ENCODE data around the gene SLC28A1.

SLC28A1 gene

GRCh38 chr15:84987949-84988624 lies 103.6 kb downstream of the SLC28A1 start:
- DNase-seq (ENCODE audit: low spot score) = no peak
- TF ChIP-seq CTCF (IDR thresholded peaks at IDR 0.05; ENCODE audit: extremely low read depth, missing control alignments) = no peak

DNA sequence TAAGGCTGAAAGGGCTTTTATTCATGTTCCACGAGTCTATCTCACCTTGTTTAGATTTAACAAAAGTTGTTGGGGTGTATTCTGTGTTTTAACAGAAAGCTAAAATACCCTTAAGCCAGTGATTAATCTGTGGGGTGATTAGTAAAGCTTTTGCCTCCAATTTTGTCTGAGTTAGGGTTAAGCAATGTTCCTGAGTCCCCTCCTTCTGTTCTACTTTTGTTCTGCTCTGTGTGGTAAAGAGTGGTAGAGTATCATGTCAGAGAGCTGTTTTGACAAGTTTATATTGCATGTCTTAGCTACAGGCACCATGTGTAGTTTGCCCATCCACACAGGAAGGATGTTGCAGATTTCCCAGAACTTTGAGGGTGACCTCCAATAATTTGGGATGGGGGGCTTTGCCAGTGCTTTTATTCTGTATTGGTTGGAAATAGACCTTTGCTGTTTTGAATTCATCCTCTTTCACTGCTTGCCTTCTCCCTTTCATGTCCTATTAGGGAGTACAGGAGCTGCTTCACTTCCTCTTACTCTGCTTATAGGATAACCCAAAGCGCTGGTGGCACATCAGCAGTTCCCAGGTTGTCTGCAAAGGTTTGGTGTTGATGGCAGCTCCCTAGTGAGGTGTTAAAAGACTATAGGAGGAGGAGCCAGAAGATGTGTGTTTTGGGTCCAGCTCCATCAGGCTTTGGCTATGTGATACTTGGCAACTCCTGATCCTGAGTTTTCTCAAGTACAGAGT lies 104.6 kb downstream of the SLC28A1 start:
- no peak for TF ChIP-seq CTCF (IDR thresholded peaks at IDR 0.05; ENCODE audit: extremely low read depth, missing control alignments)
- DNase-seq (ENCODE audit: low spot score) = no peak

DNA sequence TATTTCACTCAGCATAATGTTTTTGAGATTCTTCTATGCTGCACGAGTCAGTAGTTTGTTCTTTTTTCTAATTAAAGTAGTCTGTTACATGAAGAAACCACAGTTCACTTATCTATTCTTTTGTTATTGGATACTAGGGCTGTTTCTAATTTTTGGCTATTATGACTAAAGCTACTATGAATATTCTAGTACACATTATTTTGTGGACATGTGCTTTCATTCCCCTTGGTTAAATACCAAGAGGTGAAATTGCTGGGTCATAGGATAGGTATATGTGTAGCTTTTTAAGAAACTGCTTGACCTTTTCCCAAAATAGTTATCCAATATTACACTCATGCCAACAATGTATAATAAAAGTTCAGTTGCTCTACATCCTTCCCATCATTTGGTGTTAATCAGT lies 106.0 kb downstream of the SLC28A1 start:
- no peak for DNase-seq (ENCODE audit: low spot score)
- TF ChIP-seq CTCF (IDR thresholded peaks at IDR 0.05; ENCODE audit: extremely low read depth, missing control alignments) = no peak

DNA sequence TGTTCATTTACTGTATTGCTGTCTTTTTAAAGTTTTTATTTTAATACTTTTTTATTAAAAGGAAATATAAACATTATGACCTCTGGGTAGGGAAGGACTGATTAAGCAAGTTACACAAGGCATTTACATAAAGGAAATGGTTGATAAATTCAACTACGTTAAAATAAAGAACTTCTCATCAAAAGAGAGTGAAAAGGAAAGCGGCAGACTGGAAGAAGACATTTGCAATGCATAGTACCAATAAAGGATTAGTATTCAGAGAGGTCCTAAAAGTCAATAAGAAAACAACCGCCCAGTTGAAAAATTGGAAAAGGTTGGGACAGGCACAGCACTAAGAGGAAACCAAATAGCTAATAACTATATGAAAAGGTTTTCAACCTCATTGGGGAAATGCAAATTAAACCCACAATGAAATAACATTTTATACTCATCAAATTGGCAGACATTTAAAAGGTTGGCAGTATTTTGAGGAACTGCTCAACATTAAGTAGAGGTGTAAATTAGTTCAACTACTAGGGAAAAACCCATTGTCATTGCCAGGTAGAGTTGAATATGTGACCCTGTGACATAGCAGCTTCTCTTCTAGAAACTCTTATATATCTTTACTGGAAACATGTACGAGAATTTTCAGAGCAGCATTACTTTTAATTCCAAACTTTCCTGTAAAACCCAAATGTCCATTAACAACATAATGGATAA lies 106.7 kb downstream of the SLC28A1 start:
- TF ChIP-seq CTCF (IDR thresholded peaks at IDR 0.05; ENCODE audit: extremely low read depth, missing control alignments) = no peak
- no peak for DNase-seq (ENCODE audit: low spot score)

GRCh38 chr15:84992157-84992944 lies 107.9 kb downstream of the SLC28A1 start:
- DNase-seq (ENCODE audit: low spot score) = no peak
- TF ChIP-seq CTCF (IDR thresholded peaks at IDR 0.05; ENCODE audit: extremely low read depth, missing control alignments) = no peak
